ENCODE measurements around the gene PCP2.
A peak's percentile ranks its signal among the peaks of the same experiment; 100 is the strongest.

Gene PCP2

DNA sequence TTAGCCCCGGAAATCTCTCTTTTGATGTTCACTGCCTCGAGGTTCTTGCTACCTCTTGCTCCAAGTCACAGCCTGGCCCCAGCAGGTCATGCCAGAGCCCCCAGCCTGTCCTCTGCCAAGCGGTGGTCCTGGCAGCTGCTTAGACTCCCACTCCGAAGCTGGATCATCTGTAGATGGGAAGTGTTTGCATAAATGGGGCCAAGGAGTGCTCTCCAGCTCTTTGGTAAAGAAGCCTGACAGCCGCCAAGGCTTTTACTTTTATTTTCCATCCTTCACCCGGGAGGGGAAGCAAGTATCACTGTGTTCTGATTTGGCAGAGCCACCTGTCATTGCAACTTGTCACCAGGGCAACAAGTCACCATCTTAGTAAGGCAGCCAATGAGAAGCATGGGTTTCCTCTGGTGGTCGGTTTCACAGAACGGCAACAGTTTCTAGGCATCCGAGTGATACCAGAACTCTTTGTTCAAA lies 24.7 kb upstream of the PCP2 start:
- TF ChIP-seq, protein P1, sequence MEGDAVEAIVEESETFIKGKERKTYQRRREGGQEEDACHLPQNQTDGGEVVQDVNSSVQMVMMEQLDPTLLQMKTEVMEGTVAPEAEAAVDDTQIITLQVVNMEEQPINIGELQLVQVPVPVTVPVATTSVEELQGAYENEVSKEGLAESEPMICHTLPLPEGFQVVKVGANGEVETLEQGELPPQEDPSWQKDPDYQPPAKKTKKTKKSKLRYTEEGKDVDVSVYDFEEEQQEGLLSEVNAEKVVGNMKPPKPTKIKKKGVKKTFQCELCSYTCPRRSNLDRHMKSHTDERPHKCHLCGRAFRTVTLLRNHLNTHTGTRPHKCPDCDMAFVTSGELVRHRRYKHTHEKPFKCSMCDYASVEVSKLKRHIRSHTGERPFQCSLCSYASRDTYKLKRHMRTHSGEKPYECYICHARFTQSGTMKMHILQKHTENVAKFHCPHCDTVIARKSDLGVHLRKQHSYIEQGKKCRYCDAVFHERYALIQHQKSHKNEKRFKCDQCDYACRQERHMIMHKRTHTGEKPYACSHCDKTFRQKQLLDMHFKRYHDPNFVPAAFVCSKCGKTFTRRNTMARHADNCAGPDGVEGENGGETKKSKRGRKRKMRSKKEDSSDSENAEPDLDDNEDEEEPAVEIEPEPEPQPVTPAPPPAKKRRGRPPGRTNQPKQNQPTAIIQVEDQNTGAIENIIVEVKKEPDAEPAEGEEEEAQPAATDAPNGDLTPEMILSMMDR (IDR thresholded peaks at IDR 0.05; ENCODE audit: insufficient read depth, missing control alignments), result no peak
- DNase-seq (ENCODE audit: insufficient read length, low spot score), result no peak
- FAIRE-seq, result no peak

GRCh38 chr19:7657131-7657751 lies 23.7 kb upstream of the PCP2 start:
- no peak for FAIRE-seq
- DNase-seq (ENCODE audit: insufficient read length, low spot score), result no peak
- TF ChIP-seq, protein P1 (IDR thresholded peaks at IDR 0.05; ENCODE audit: insufficient read depth, missing control alignments), result no peak

GRCh38 chr19:7655581-7655980 lies 22.1 kb upstream of the PCP2 start:
- FAIRE-seq (no peak), DNase-seq (ENCODE audit: insufficient read length, low spot score) (no peak)
- TF ChIP-seq, protein P1 (IDR thresholded peaks at IDR 0.05; ENCODE audit: insufficient read depth, missing control alignments), result no peak

GRCh38 chr19:7654401-7654800 lies 20.9 kb upstream of the PCP2 start:
- FAIRE-seq (no peak), DNase-seq (ENCODE audit: insufficient read length, low spot score) (no peak)
- TF ChIP-seq, protein P1 (IDR thresholded peaks at IDR 0.05; ENCODE audit: insufficient read depth, missing control alignments), result no peak

DNA sequence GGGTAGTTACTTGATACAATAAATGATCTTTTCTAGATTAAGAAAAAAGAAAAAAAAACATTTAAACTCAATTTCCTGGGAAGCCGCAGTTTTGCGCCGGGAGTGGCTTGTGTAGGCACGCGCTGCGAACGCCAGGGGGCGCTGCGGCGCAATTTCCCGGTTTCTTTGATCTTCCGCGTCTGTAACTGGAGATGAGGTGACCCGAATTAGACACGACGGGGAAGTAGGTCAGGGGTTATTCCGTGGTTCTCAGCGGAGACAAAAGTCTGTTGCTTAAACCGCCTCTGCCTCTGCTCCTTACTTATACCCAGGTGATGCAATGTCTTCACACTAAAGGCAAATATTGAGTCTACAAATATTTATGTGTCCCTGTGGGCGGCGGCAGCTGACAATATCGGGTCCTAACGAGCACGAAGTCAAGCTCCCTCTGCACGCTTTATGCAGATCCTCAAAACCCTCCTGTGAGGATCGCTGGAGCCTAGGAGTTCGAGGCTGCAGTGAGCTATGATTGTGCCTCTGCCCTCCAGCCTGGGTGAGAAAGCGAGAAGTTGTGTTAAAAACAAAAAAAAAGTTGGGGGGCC lies 18.6 kb upstream of the PCP2 start:
- DNase-seq (ENCODE audit: insufficient read length, low spot score), result peak; percentile 77
- TF ChIP-seq, protein P1 (IDR thresholded peaks at IDR 0.05; ENCODE audit: insufficient read depth, missing control alignments), result peak; percentile 87
- FAIRE-seq, result no peak

GRCh38 chr19:7650148-7650547 lies 16.6 kb upstream of the PCP2 start:
- FAIRE-seq, result no peak
- no peak for DNase-seq (ENCODE audit: insufficient read length, low spot score)
- TF ChIP-seq, protein P1 (IDR thresholded peaks at IDR 0.05; ENCODE audit: insufficient read depth, missing control alignments), result no peak

All from D721Med (cell line).